K562 (cell line): ENCODE results near the gene SPTBN4. TPM values are rescaled to one million over a fixed set of nuclear protein-coding genes. Genes with fewer than 3 reads are reported as not detected.

Experiments
- ATAC-seq: fragments of 200-7000 bp; cut with Tn5 transposase; 3 replicates; pipeline ENCODE4 v1.9.1; 2020; ENCODE audit warnings: moderate library complexity
- BruUV-seq: library from RNA; stranded (reverse); fragments of 400-500 nt; replicated peaks from 2 replicates; lab custom pipeline; 2021; lab: Mats Ljungman, UMichigan
- CTCF ChIA-PET: fragments of 300-600 bp; formaldehyde crosslinking; extraction: SDS; loops from one replicate; lab custom pipeline; 2021; ENCODE audit warnings: low intra/inter-chr PET ratio; lab: Yijun Ruan, JAX
- POLR2A ChIA-PET: fragments of 300-600, 350-650 bp; sonication (Branson Sonifier 250); formaldehyde crosslinking; extraction: SDS; loops from one replicate; lab custom pipeline; 2021; ENCODE audit warnings: antibody characterized with exemption, inconsistent platforms; lab: Yijun Ruan, JAX
- DNase-seq, 4 experiments: peaks; one replicate each; pipeline versions ENCODE4 v3.0.0 to v3.0.0-alpha.2; 2011 to 2018; ENCODE audit warnings: low spot score in 3 of 4, mixed read lengths in 3 of 4; ENCODE audit errors: extremely low read depth in 1 of 4
- FAIRE-seq: peaks from 2 replicates; lab custom pipeline; 2011; peaks lifted over from hg19 to GRCh38; lab: Jason Lieb, UNC
- H2AFZ ChIP-seq: 2 replicates; pipeline ENCODE4 v1.6.0; 2011; ENCODE audit warnings: low read depth, low read length, control low read depth, inconsistent platforms
- H3K27ac ChIP-seq: fragments of 200-600 bp; 3 replicates; pipeline ENCODE4 v1.8.0; 2011; ENCODE audit warnings: low read depth, mild to moderate bottlenecking, control low read depth, inconsistent platforms, low read length, moderate library complexity, mixed read lengths; ENCODE audit errors: extremely low read depth
- H3K27me3 ChIP-seq, 2 experiments: fragments of 300-600 bp in 1 of 2; 2 replicates in 1 of 2; 3 replicates in 1 of 2; pipeline versions ENCODE4 v1.6.0 to v1.8.0; 2011; ENCODE audit warnings: inconsistent platforms in 2 of 2, low read length in 2 of 2, mild to moderate bottlenecking in 1 of 2, mixed read lengths in 1 of 2, moderate library complexity in 1 of 2; ENCODE audit not compliant: control insufficient read depth in 2 of 2, insufficient read depth in 2 of 2
- H3K36me3 ChIP-seq: fragments of 300-600 bp; 3 replicates; pipeline ENCODE4 v1.8.0; 2011; ENCODE audit warnings: mild to moderate bottlenecking, low read length, inconsistent platforms; ENCODE audit not compliant: control insufficient read depth, insufficient read depth
- H3K4me1 ChIP-seq, 2 experiments: fragments of 200-600 bp in 1 of 2; replicated peaks in 1 of 2; 2 replicates in 1 of 2; 3 replicates in 1 of 2; pipeline versions ENCODE4 v1.5.1 to v1.8.0; 2011; ENCODE audit warnings: inconsistent platforms in 2 of 2, low read length in 2 of 2, mild to moderate bottlenecking in 1 of 2, mixed read lengths in 1 of 2, moderate library complexity in 1 of 2; ENCODE audit not compliant: control insufficient read depth in 2 of 2, insufficient read depth in 2 of 2
- H3K4me2 ChIP-seq: 2 replicates; pipeline ENCODE4 v1.6.1; 2011; ENCODE audit warnings: low read length, control low read depth, inconsistent platforms, mixed read lengths; ENCODE audit not compliant: insufficient read depth
- H3K4me3 ChIP-seq: fragments of 200-600 bp; sonication (generic), shearing (Covaris generic); 2 replicates; pipeline ENCODE4 v1.5.1; 2016; ENCODE audit warnings: control low read depth, inconsistent platforms
- H3K79me2 ChIP-seq: fragments of 200-600 bp; 3 replicates; pipeline ENCODE4 v1.8.0; 2011; ENCODE audit warnings: low read length, inconsistent platforms; ENCODE audit not compliant: control insufficient read depth, insufficient read depth
- H3K9ac ChIP-seq, 2 experiments: 2 replicates each; pipeline versions ENCODE4 v1.6.0 to v1.6.1; 2011; ENCODE audit warnings: low read depth in 2 of 2, low read length in 2 of 2, control low read depth in 1 of 2, inconsistent platforms in 1 of 2, mild to moderate bottlenecking in 1 of 2, mixed read lengths in 1 of 2; ENCODE audit not compliant: insufficient read depth in 1 of 2
- H3K9me1 ChIP-seq: one replicate; pipeline ENCODE4 v1.6.0; 2011; ENCODE audit warnings: inconsistent platforms, mild to moderate bottlenecking, low read length, moderate library complexity; ENCODE audit not compliant: control insufficient read depth, insufficient read depth
- H3K9me3 ChIP-seq: replicated peaks from 2 replicates; pipeline ENCODE4 v1.5.1; 2011; ENCODE audit warnings: low read depth, low read length, inconsistent platforms; ENCODE audit not compliant: control insufficient read depth, insufficient read depth
- H4K20me1 ChIP-seq: replicated peaks from 2 replicates; pipeline ENCODE4 v1.6.1; 2011; ENCODE audit warnings: low read length, inconsistent platforms, mixed read lengths; ENCODE audit not compliant: control insufficient read depth, insufficient read depth
- HNRNPH1 ChIP-seq: fragments of 200-400 bp; formaldehyde crosslinking; optimal IDR thresholded peaks from 2 replicates; pipeline ENCODE3; 2017; ENCODE audit warnings: low read depth, mild to moderate bottlenecking, low read length, moderate library complexity
- SAP30 ChIP-seq: fragments of 200-600 bp; sonication (generic); IDR thresholded peaks from 2 replicates; pipeline ENCODE4 v1.6.1; 2012; ENCODE audit warnings: borderline replicate concordance, low read depth, mild to moderate bottlenecking, moderate library complexity, low read length, control low read depth, inconsistent platforms; ENCODE audit not compliant: insufficient read depth, poor library complexity, severe bottlenecking
- TCF3 ChIP-seq: sonication (generic); formaldehyde crosslinking; IDR thresholded peaks from 2 replicates; pipeline ENCODE4 v1.4.0; 2020; ENCODE audit warnings: mild to moderate bottlenecking, missing genetic modification reagents
- WGBS: fragments of 100-300 bp; shearing (Covaris generic); methylation state at CpG from one replicate; pipeline ENCODE4 v1.1.6; 2016; ENCODE audit warnings: low coverage, mixed read lengths; ENCODE audit not compliant: insufficient coverage; ENCODE audit errors: missing lambda C conversion rate; 5-methylcytosine and 5-hydroxymethylcytosine counted together
- in situ Hi-C: fragments of 300-500 bp; cut with MboI; formaldehyde crosslinking; loops from 4 replicates; pipeline ENCODE4 v1.15.0; 2018; ENCODE audit warnings: inconsistent platforms, mixed read lengths
- intact Hi-C: fragments of 100-400 bp; cut with micrococcal nuclease; formaldehyde crosslinking; loops from 2 replicates; pipeline ENCODE4 v1.14.2; 2022
- polyA plus RNA-seq, 8 experiments: library from polyadenylated mRNA; depleted of rRNA in 4 of 8; stranded (reverse) in 5 of 8; unstranded in 3 of 8; fragments of >200 nt; fragmentation: Nextera tagmentation in 2 of 8; fragmentation: Illumina TruSeq in 1 of 8; extraction: Ambion mirVana in 2 of 8; extraction: Trizol in 1 of 8; gene quantifications; 2 replicates each; pipeline versions ENCODE4 v1.2.1 to v1.2.3, GENCODE V29; 2011 to 2014; ENCODE audit warnings: inconsistent platforms in 1 of 8, missing spikeins in 1 of 8
- total RNA-seq, 7 experiments: library from RNA; depleted of rRNA in 6 of 7; stranded (reverse); fragments of >200 nt in 6 of 7; fragmentation: Illumina TruSeq in 2 of 7; extraction: Trizol in 2 of 7; gene quantifications; 2 replicates each; pipeline versions ENCODE4 v1.2.1 to v1.2.3, GENCODE V29; 2011 to 2021; ENCODE audit warnings: low replicate concordance in 1 of 7
- TF ChIP-seq, protein P1 (sequence below): fragments of 250-450 bp; sonication (Bioruptor Pico); IDR thresholded peaks from 2 replicates; pipeline ENCODE4 v1.4.0; 2020
- TF ChIP-seq, protein P2 (sequence below): IDR thresholded peaks from 2 replicates; pipeline ENCODE4 v1.6.1; 2016; ENCODE audit warnings: missing genetic modification characterization, missing compliant biosample characterization
- TF ChIP-seq, protein P3 (sequence below): fragments of 450-650 bp; IDR thresholded peaks from 2 replicates; pipeline ENCODE4 v1.6.1; 2016; ENCODE audit warnings: borderline replicate concordance
- TF ChIP-seq, protein P4 (sequence below): fragments of 450-650 bp; IDR thresholded peaks from 2 replicates; pipeline ENCODE4 v1.6.1; 2016; ENCODE audit warnings: antibody characterized with exemption

The SPTBN4 gene
- total and polyA plus RNA-seq, 9 of the 15 experiments (the other 6 are each of a cell fraction or from before 2014, with no cell fraction given) = 0.01 to 1.5 (median 0.86) TPM

DNA sequence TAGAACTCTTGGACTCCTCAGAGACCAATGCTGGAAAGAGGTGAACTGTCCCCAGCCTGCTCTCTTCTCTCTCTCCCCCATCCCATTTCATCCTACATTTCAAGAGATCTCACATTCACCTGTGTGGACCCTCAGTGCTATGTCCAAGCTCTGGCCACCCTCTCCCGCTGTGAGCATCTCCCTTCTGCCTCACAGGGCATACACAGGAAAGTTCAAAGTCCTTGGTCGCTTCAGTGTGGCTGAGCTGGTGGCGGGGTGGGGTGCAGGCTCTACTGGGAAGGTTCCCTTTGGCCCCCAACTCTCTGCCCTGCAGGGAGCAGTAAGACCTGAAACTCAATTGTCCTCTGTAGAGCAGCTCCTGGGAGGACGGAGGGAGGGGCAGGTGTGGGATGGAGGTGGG is 27.0 kb downstream of the SPTBN4 start (continued):
- TF ChIP-seq, protein P1, sequence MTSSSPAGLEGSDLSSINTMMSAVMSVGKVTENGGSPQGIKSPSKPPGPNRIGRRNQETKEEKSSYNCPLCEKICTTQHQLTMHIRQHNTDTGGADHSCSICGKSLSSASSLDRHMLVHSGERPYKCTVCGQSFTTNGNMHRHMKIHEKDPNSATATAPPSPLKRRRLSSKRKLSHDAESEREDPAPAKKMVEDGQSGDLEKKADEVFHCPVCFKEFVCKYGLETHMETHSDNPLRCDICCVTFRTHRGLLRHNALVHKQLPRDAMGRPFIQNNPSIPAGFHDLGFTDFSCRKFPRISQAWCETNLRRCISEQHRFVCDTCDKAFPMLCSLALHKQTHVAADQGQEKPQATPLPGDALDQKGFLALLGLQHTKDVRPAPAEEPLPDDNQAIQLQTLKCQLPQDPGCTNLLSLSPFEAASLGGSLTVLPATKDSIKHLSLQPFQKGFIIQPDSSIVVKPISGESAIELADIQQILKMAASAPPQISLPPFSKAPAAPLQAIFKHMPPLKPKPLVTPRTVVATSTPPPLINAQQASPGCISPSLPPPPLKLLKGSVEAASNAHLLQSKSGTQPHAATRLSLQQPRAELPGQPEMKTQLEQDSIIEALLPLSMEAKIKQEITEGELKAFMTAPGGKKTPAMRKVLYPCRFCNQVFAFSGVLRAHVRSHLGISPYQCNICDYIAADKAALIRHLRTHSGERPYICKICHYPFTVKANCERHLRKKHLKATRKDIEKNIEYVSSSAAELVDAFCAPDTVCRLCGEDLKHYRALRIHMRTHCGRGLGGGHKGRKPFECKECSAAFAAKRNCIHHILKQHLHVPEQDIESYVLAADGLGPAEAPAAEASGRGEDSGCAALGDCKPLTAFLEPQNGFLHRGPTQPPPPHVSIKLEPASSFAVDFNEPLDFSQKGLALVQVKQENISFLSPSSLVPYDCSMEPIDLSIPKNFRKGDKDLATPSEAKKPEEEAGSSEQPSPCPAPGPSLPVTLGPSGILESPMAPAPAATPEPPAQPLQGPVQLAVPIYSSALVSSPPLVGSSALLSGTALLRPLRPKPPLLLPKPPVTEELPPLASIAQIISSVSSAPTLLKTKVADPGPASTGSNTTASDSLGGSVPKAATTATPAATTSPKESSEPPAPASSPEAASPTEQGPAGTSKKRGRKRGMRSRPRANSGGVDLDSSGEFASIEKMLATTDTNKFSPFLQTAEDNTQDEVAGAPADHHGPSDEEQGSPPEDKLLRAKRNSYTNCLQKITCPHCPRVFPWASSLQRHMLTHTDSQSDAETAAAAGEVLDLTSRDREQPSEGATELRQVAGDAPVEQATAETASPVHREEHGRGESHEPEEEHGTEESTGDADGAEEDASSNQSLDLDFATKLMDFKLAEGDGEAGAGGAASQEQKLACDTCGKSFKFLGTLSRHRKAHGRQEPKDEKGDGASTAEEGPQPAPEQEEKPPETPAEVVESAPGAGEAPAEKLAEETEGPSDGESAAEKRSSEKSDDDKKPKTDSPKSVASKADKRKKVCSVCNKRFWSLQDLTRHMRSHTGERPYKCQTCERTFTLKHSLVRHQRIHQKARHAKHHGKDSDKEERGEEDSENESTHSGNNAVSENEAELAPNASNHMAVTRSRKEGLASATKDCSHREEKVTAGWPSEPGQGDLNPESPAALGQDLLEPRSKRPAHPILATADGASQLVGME = no peak

DNA sequence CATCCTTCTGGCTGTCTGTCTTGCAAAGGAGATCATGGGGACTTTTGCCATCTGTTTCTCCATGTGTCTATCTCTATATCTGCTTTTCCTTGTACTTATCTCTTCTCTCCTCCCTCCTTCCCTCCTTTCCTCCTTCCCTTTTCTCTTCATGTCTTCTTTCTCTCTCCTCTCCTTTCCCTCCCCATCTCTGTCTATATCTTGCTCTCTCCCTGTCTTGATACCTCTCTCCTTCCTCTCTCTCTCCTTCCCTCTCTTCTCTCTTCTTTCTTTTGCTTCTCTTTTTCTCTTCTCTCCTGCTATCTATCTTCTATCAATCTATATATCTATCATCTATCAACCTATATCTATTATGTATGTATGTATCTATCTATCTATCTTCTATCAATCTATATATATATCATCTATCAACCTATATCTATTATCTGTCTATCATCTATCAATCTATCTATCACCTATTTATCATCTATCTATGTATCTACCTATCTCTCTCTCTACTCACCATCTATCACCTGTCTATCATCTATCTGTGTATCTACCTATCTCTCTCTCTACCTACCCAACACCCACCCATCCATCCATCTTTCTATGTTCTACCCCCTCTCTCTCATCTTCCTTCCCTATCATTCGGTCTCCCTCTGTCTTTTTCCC is 27.5 kb downstream of the SPTBN4 start:
- in situ Hi-C loops (no loop called here), intact Hi-C loops (no loop called here)
- TF ChIP-seq HNRNPH1 (no peak), TCF3 (CRISPR knock-in tag) (no peak), SAP30 (no peak)
- TF ChIP-seq, protein P2, sequence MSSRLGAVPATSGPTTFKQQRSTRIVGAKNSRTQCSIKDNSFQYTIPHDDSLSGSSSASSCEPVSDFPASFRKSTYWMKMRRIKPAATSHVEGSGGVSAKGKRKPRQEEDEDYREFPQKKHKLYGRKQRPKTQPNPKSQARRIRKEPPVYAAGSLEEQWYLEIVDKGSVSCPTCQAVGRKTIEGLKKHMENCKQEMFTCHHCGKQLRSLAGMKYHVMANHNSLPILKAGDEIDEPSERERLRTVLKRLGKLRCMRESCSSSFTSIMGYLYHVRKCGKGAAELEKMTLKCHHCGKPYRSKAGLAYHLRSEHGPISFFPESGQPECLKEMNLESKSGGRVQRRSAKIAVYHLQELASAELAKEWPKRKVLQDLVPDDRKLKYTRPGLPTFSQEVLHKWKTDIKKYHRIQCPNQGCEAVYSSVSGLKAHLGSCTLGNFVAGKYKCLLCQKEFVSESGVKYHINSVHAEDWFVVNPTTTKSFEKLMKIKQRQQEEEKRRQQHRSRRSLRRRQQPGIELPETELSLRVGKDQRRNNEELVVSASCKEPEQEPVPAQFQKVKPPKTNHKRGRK (tag) = peak; percentile 30; the same call in 1 of the 2 replicates
- TF ChIP-seq, protein P3, sequence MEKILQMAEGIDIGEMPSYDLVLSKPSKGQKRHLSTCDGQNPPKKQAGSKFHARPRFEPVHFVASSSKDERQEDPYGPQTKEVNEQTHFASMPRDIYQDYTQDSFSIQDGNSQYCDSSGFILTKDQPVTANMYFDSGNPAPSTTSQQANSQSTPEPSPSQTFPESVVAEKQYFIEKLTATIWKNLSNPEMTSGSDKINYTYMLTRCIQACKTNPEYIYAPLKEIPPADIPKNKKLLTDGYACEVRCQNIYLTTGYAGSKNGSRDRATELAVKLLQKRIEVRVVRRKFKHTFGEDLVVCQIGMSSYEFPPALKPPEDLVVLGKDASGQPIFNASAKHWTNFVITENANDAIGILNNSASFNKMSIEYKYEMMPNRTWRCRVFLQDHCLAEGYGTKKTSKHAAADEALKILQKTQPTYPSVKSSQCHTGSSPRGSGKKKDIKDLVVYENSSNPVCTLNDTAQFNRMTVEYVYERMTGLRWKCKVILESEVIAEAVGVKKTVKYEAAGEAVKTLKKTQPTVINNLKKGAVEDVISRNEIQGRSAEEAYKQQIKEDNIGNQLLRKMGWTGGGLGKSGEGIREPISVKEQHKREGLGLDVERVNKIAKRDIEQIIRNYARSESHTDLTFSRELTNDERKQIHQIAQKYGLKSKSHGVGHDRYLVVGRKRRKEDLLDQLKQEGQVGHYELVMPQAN = no peak
- TF ChIP-seq, protein P4, sequence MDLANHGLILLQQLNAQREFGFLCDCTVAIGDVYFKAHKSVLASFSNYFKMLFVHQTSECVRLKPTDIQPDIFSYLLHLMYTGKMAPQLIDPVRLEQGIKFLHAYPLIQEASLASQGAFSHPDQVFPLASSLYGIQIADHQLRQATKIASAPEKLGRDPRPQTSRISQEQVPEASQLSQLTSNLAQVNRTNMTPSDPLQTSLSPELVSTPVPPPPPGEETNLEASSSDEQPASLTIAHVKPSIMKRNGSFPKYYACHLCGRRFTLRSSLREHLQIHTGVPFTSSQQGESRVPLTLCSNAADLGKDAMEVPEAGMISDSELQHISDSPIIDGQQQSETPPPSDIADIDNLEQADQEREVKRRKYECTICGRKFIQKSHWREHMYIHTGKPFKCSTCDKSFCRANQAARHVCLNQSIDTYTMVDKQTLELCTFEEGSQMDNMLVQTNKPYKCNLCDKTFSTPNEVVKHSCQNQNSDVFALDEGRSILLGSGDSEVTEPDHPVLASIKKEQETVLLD = 0 out of 2 replicates have a peak, but pooled peaks have one; percentile 50
- no peak overlapping the region for H3K4me2 ChIP-seq
- ATAC-seq = no peak
- ChIA-PET CTCF (no interaction called here), POLR2A (no interaction called here)
- no peak overlapping the region for H3K27ac ChIP-seq
- no peak overlapping the region for H3K4me3 ChIP-seq
- H3K9me3 ChIP-seq = no peaks in the 10 kb centered on the region
- H3K9me1 ChIP-seq = peaks cover 3% of the 10 kb centered on the region
- H3K9ac ChIP-seq = no peak overlapping the region; a peak in 1 of 4 replicates
- no peaks in the 10 kb centered on the region for H3K36me3 ChIP-seq
- DNase-seq = no peak
- H4K20me1 ChIP-seq = no peaks in the 10 kb centered on the region
- BruUV-seq = no TSS peak
- no peaks in the 10 kb centered on the region for H3K27me3 ChIP-seq
- H2AFZ ChIP-seq = no peak overlapping the region
- FAIRE-seq = no peak
- peaks cover 0 to 9% of the 10 kb centered on the region in 2 experiments; a peak in 3 of 5 replicates for H3K4me1 ChIP-seq
- WGBS = 30% methylated on average over 1 of the region's 1 CpG
- no peaks in the 10 kb centered on the region for H3K79me2 ChIP-seq
